CD4-positive, alpha-beta T cell treated with Interleukin-10 for 1 hour (primary cell): ENCODE data around the gene PTP4A1.
"Not testable (repeated sequence)": the region's sequence is repeated elsewhere in the genome, so short reads cannot be mapped to it uniquely, and the experiment has no call there.

Experiments used
- DNase-seq: peaks from one replicate; pipeline ENCODE4 v3.0.0-alpha.2; 2020

The PTP4A1 gene

DNA sequence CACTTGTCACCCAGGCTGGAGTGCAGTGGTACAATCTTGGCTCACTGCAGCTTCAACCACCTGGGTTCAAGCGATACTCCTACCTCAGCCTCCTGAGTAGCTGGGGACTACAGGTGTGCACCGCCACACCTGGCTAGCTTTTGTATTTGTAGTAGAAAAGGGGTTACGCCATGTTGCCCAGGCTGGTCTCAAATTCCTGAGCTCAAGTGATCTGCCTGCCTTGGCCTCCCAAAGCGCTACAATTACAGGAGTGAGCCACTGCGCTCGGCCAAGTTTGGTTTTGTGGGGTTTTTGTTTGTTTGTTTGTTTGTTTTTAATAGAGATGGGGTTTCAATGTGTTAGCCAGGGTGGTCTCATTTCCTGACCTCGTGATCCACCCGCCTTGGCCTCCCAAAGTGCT, 12.3 kb downstream of the PTP4A1 start:
- no peak for DNase-seq

DNA sequence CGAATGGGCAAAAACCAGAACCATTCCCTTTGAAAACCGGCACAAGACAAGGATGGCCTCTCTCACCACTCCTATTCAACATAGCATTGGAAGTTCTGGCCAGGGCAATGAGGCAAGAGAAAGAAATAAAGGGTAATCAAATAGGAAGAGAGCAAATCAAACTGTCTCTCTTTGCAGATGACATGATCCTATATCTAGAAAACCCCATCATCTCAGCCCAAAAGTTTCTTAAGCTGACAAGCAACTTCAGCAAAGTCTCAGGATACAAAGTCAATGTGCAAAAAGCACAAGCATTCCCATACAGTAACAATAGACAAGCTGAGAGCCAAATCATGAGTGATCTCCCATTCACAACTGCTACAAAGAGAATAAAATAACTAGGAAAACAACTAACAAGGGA, 13.4 kb downstream of the PTP4A1 start:
- DNase-seq: not testable (repeated sequence)

DNA sequence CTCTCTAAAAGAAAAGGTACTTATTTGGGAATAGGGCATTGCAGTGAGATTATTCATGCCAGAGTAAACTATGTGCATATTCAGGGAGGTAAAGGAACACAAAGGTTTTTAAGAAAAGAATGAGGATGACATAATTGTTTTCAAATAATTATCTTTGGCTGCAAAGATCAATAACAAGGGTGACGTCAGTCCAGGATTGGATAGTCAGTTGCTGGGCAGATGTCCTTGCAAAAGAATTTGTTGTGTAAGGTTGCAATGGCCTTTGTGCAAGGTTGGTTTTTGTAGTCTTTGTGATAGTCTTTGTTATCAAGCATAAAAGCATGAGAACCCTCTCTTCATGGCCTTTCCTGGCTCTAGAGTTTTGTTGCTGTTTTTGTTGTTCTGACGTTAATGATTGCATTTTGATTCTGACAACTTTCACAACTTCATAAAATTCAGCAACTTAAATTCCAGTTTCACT, 17.7 kb downstream of the PTP4A1 start:
- DNase-seq: no peak

DNA sequence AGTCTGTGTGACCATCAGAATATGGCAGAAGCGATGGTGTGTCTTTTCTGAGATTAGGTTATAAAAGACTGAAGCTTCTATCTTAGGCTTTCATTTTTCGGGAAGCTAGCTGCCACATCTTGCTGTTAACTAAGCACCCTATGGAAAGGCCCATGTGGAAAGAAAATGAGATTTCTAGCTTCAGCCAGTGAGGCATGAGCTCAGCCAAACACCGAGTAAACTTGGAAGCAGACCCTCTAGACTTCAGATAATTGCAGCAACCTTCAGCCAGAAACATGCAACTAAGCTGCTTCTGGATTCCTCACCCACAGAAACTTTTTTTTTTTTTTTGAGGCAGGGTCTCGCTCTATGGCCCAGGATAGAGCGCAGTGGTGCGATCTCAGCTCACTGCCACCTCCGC, 20.6 kb downstream of the PTP4A1 start:
- no peak for DNase-seq

DNA sequence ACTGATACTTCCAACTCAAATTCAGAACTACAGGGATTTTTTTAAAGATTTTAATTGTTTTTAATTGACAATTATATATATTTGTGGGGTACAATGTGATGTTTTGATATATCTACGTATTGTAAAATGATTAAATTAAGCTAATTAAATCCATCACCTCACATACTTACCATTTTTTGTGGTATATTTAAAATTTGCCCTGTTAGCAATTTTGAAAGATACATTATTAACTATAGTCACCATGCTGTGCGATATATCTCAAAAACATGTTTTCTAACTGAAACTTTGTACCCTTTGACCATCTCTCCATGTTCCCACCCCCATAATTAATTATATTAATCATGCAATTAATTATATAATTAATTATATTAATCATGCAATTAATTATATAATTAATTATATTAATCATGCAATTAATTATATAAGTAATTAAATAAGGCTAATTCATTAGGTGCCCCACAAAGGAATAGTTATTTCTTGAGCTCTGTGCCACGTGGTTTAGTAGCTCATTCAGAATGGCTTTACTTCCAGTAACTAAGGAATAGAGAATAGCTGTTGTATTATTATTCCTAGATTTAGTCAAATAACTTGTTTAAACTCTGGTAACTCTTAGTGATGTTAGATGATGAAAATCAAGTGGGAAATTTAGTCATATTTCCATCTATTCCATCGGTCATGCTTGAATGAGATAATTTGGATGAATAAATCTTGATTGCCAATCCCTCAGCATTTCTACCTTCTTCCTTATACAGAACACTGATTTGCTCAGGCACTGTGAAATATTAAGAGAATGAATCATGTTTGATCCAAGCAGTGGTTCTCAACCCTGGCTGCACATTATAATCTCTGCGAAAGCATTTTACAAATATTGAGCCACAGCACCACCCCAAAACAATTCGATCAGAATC, 25.1 kb downstream of the PTP4A1 start:
- no peak for DNase-seq

DNA sequence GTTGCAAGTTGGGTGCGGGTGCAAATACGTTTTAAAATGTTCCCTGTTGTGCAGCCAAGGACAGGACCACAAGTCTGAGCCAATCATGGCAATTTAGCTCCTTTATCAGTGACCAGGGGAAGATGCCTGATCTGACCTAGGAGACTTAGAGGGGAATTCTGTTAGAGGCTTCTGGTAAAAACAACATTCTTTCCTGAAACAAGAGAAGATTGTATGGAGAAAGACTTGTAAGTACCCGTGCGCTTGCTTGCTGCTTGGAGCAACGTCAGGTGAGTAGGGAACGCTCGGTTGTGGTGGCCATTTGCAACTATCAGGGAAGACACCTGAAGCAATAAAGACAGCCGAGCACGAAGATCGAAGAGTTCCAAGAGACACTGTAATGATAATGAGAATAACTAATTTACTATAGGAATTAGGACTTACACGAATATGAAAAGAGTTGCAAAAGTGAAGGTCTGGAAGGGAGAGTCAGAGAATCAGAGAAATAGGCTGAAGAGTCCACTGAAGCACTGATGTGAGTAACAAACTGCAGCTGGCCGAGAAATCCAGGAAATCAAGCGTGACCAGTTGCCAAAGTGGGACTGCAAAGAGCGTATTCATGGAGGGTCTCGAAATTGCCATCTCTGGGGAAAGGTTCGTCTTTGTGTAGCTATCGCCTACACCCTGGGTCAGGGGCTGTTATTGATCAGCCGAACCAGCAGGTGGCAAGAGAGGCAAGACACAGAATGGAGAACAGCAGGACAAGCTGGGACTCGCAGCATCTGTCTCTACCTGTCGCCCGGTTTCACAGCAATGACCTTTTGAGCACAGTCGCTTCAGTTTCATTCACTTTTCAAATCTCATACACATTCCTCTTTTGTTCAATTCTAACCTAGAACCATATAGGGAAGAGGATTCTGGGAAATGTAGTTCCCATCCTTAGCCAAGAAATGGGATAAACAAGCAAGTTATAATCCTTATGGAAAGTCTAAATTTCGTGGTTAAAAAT, 26.1 kb downstream of the PTP4A1 start:
- peak; percentile 86 for DNase-seq

DNA sequence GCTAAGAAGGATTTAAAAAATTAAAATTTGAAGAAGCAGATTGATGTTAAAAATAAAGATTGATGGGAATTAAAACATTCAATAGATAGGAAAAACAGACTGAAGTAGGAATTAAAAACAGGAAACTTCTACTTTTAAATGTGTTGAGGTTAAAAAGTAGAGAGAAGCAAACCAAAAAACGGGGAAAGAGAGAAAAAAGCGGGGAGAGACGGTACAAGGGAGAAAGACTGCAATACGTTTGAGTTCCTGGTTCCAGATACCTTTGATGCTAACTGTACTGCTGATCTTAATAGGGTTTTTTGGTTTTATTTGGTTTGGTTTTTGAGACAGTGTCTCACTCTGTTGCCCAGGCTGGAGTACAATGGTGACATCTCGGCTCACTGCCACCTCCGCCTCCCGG, 27.0 kb downstream of the PTP4A1 start:
- no peak for DNase-seq

DNA sequence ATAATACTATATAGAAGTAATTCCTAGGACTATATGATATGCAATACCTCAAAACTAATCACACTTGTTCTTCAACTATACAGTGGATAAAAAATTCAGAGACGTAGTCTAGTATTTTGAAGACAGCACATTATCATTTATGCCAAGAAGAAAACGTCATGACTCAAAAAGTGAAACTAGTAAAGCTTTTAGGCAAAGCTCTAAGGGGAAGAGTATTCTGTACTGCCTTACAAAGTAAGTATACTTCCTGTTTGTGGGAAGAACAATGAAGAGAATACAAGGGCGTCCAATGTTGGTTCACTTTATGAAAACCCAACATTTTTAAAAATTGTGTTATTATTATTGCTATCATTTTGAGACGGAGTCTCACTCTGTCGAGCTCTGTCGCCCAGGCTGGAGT, 27.9 kb downstream of the PTP4A1 start:
- no peak for DNase-seq

DNA sequence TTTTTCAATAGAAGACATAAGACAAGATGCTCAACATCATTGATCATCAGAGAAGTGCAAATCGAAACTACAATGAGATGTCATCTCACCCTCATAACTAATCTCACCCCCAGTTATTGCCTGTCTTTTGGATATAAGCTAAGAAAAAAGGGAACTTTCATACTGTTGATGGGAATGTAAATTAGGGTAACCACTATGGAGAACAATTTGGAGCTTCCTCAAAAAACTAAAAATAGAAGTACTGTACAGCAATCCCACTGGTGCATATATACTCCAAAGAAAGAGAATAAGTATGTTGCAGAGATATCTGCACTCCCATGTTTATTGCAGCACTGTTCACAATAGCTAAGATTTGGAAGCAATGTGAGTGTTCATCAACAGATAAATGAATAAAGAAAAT, 37.0 kb downstream of the PTP4A1 start:
- no peak for DNase-seq

DNA sequence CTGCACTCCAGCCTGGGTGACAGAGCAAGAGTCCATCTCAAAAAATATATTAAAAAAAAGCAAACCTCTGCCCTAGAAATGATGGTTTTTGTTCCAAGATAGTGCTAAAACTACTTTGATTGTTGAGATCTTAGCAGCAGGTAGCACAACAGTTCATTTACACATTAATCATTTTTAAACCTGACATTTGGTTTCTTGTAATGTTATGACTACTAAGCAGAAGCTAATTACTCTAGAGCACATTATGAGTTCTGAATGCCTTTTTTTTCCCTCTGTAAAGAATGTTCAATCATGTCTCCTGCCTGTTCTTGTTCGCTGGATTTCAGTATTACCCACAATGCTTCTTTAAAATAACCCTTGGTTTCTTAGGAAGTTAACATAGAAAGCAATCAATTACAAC, 38.7 kb downstream of the PTP4A1 start:
- no peak for DNase-seq

DNA sequence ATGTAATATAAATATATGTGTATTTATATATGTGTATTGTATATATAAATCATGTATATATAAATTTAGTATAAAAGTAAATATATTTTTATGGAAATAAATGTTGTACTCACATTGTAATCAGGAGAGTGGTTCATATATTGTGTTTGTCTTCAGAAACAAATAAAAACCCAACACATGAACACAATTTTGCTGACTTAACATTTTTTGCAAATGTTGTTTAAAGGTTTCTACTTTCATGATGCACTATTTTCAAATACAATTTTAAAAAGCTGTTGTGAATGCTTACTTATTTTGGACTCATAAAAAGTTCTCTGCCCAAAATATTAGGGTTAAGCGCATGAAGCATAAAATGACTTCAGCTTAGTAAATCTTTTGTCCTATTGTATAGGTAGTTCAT, 39.3 kb downstream of the PTP4A1 start:
- DNase-seq: no peak

DNA sequence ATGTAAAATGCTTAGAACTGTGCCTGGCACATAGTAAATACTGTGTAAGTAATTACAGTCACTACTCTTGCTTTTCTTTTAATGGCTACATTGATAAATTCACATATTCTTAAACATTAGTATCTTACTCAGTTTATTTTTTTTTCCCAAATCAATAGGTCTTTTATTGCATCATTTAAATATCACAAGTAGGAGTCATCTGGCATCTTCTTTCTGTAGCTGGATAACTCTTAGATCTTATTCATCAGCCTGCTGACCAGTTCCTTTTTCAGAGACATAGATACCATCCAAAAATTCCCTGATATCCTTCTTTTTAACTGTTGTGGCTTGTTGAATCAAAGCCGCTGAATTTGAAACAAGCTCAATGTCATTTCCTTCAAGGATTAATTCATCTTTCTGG, 43.3 kb downstream of the PTP4A1 start:
- DNase-seq: no peak
